Psoas muscle (tissue), 8 donors: Measurements from ENCODE around the gene SPNS2. TPM values are rescaled to one million over a fixed set of nuclear protein-coding genes. Genes with fewer than 3 reads are reported as not detected.

Source experiments
- ATAC-seq, 4 donors: fragments of 200-7000 bp; cut with Tn5 transposase; one replicate each; pipeline ENCODE4 v1.9.1; 2020; ENCODE audit warnings: moderate library complexity in 3 of 4, mild to moderate bottlenecking in 2 of 4
- DNase-seq, 2 donors: peaks; one replicate each; pipeline ENCODE4 v3.0.0-alpha.2; 2020
- H3K27ac ChIP-seq: fragments of 200-600 bp; one replicate; pipeline ENCODE4 v1.8.0; 2022
- H3K27me3 ChIP-seq, 3 donors: fragments of 200-600 bp in 1 of 3; one replicate each; pipeline versions ENCODE4 v1.6.1 to v1.8.0; 2013 to 2022; ENCODE audit warnings: low read length in 2 of 3, mild to moderate bottlenecking in 2 of 3, moderate library complexity in 1 of 3; ENCODE audit not compliant: insufficient read depth in 3 of 3
- H3K36me3 ChIP-seq, 2 donors: fragments of 200-600 bp in 1 of 2; one replicate each; pipeline versions ENCODE4 v1.6.1 to v1.8.0; 2013 to 2022; ENCODE audit warnings: low read depth in 1 of 2, mild to moderate bottlenecking in 1 of 2, moderate library complexity in 1 of 2; ENCODE audit not compliant: insufficient read depth in 1 of 2
- H3K4me1 ChIP-seq: fragments of 200-600 bp; one replicate; pipeline ENCODE4 v1.8.0; 2022
- H3K4me3 ChIP-seq: fragments of 200-600 bp; one replicate; pipeline ENCODE4 v1.8.0; 2022; ENCODE audit warnings: mild to moderate bottlenecking
- H3K9me3 ChIP-seq: fragments of 200-600 bp; one replicate; pipeline ENCODE4 v1.8.0; 2022
- CTCF ChIP-seq: fragments of 200-600 bp; IDR thresholded peaks from one replicate; pipeline ENCODE4 v1.8.0; 2022; ENCODE audit warnings: antibody characterized with exemption
- WGBS, 3 donors: extraction: QIAGEN DNeasy Blood & Tissue Kit; methylation state at CpG; one replicate each; pipeline versions ENCODE4 v1.1.6 to v1.1.7; 2013; 5-methylcytosine and 5-hydroxymethylcytosine counted together
- intact Hi-C, 2 donors: fragments of 100-400 bp; cut with DNase I; formaldehyde crosslinking; loops; one replicate each; pipeline versions ENCODE4 v1.11.0 to v1.14.2; 2022
- polyA plus RNA-seq, 3 donors: library from polyadenylated mRNA; stranded (reverse); fragments of 200-250 nt; gene quantifications; one replicate each; pipeline ENCODE4 v1.2.3, GENCODE V29; 2013
- total RNA-seq, 4 donors: library from RNA; stranded (reverse); fragmentation: NEBNext Ultra II Directional in 2 of 4; extraction: Animal tissue kit (Norgen Biotek cat#: 25700) in 2 of 4; gene quantifications; one replicate each; pipeline versions ENCODE4 v1.2.1 to v1.2.4, GENCODE V29; 2021 to 2023
- donor health status: healthy with polysubstance abuse.
- donor health status: DM: no; HTN: no; CAD: no; lungs with moderate emphysema.
- donor health status: Bipolar disorder and iron deficiency.
- donor health status: healthy.
- donor health status: DM: yes; HTN: yes; CAD: no.
- donor health status: DM: no; HTN: no; CAD: no.
- donor health status: DM: no; HTN: no; CAD: no.
- donor health status: DM: yes; HTN: yes; CAD: no.

Gene SPNS2
- total and polyA plus RNA-seq, 7 donors, result 3.5 to 10.6 (median 6.4) TPM

GRCh38 chr17:4502466-4503154 lies 3.9 kb downstream of the SPNS2 start:
- ATAC-seq (no peak), DNase-seq (no peak)
- 49 to 53% (median 50%) methylated on average over 18 of the region's 18 CpGs for WGBS, 3 donors
- Histone ChIP-seq H3K4me1 (peaks cover 18% of the 10 kb centered on the region), H3K36me3 (no peaks in the 10 kb centered on the region), H3K4me3 (no peak overlapping the region), H3K27me3 (peaks cover 0 to 18% (median 18%) of the 10 kb centered on the region in 3 donors), H3K9me3 (no peaks in the 10 kb centered on the region), H3K27ac (no peak overlapping the region)
- intact Hi-C loops, result no loop called here
- TF ChIP-seq CTCF, result no peak

- H3K4me1 ChIP-seq, result peaks cover 16% of the 10 kb centered on the region
- no peak overlapping the region for H3K27ac ChIP-seq
- H3K4me3 ChIP-seq, result no peak overlapping the region
- H3K27me3 ChIP-seq, result peaks cover 0 to 18% (median 18%) of the 10 kb centered on the region in 3 donors
- TF ChIP-seq CTCF, result no peak
- no peak for DNase-seq
- no peaks in the 10 kb centered on the region for H3K9me3 ChIP-seq
- intact Hi-C loops, result no loop called here
- no peaks in the 10 kb centered on the region for H3K36me3 ChIP-seq
- WGBS, 3 donors, result 78 to 89% (median 82%) methylated on average over 4 of the region's 4 CpGs
- no peak for ATAC-seq
Measured at GRCh38 chr17:4503283-4504025, 4.8 kb downstream of the SPNS2 start.

DNA sequence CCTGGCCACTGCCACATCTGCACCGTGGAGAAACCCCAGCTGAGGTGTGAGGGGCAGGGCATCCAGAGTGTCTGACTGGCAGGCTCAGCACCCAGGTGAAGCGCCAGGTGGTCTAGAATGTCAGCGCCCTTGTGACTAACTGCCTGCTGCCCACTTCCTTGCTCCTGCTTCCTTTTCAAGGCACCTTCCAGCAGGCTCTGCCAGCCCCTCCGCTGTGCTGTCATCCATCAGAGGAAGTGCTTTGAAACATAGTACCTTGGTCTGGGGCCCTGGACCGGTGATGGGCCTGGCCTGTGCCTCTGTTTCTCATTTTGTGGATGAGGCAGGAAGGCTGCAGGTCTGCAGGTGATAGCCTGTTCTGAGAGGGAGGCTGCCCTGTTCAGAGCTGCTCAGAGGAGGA lies 5.5 kb downstream of the SPNS2 start:
- no peak for TF ChIP-seq CTCF
- no peaks in the 10 kb centered on the region for H3K36me3 ChIP-seq
- no peaks in the 10 kb centered on the region for H3K9me3 ChIP-seq
- no peak for DNase-seq
- H3K4me1 ChIP-seq, result peaks cover 15% of the 10 kb centered on the region
- peaks cover 0 to 18% (median 18%) of the 10 kb centered on the region in 3 donors for H3K27me3 ChIP-seq
- ATAC-seq, result no peak
- intact Hi-C loops, result no loop called here
- H3K4me3 ChIP-seq, result no peak overlapping the region
- H3K27ac ChIP-seq, result no peak overlapping the region
- 79 to 84% (median 81%) methylated on average over 5 of the region's 5 CpGs for WGBS, 3 donors

- WGBS, 3 donors, result 68 to 88% (median 82%) methylated on average over 5 of the region's 5 CpGs
- Histone ChIP-seq H3K4me1 (peaks cover 9% of the 10 kb centered on the region), H3K36me3 (no peaks in the 10 kb centered on the region), H3K27me3 (peaks cover 0 to 14% (median 11%) of the 10 kb centered on the region in 3 donors), H3K27ac (no peak overlapping the region), H3K4me3 (no peak overlapping the region), H3K9me3 (no peaks in the 10 kb centered on the region)
- intact Hi-C loops, result no loop called here
- no peak for DNase-seq
- no peak for ATAC-seq
- TF ChIP-seq CTCF, result no peak
Measured at GRCh38 chr17:4505187-4505586, 6.5 kb downstream of the SPNS2 start.
